OCI-M1 (cell line): ENCODE data around the gene RAB11FIP4.

Source experiments
- DNase-seq: peaks from one replicate; lab custom pipeline; 2025; lab: John Stamatoyannopoulos, UW

Gene RAB11FIP4

GRCh38 chr17:31497994-31498826 lies 106.7 kb downstream of the RAB11FIP4 start:
- DNase-seq = peak; percentile 26

DNA sequence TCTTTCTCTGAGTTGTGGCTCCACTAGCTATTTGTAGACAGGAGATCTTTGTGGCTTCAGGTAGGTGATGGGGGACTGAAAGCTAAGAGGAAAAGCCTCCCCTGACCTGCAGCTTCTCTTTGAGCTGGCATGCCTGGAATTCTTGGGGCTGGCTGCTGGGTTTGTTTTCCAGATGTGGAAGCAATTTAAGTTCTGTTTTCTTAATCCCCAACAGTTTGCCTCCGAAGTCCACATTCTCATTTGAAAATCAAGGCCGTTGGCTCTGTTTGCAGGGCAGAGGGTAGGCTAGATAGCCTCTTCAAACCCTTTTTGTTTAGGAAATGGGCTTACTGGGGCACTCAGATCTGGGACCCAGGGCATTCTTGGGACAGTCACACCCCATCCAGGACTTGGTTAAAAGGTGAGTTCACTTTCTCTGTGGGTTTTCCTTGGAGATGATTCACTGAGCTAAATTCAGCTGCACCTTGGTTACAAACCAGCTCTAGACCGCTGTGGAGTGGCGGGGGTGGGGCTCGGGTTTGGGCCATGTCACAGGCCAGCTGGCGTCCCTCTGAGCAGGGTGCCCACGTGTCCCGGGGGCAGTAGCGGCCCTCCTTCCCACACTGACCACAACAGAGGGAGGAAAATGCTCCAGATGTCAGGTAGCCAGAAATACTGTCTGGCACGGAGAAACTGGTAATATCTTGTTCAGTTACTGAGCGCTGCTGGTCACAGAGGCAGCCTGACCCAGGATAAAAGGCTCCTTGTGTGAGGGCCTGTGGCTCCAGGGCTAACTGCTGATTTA lies 108.5 kb downstream of the RAB11FIP4 start:
- DNase-seq = peak; percentile 70

- no peak for DNase-seq
These were observed 115.0 kb downstream of the RAB11FIP4 start for GRCh38 chr17:31506517-31506916.

- peak; percentile 67 for DNase-seq
These were observed 117.0 kb downstream of the RAB11FIP4 start for GRCh38 chr17:31508288-31509094.

GRCh38 chr17:31509095-31509804 lies 117.8 kb downstream of the RAB11FIP4 start:
- DNase-seq = no peak

- DNase-seq = no peak
These were observed 118.3 kb downstream of the RAB11FIP4 start for GRCh38 chr17:31509805-31510177.

GRCh38 chr17:31510308-31511194 lies 119.1 kb downstream of the RAB11FIP4 start:
- DNase-seq = no peak

DNA sequence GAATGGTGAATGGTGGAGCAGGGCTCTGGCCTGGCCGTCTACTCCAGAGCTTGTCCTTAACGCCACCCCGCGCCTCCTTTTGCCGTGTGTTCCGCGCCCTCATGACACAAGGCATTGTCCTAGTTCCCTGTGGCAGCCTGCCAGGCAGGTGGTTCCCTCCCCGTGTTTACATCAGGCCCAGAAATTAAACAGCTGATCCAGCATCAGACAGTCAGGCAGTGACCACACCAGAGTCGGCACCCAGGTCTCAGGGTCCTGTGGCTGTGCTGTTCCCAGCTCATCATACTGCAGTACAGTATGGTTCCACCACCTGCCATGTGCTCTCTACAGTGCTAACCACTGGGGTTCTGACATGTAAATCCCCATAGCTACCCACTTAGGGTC lies 119.7 kb downstream of the RAB11FIP4 start:
- DNase-seq = no peak

GRCh38 chr17:31511580-31511979 lies 120.1 kb downstream of the RAB11FIP4 start:
- DNase-seq = no peak

DNA sequence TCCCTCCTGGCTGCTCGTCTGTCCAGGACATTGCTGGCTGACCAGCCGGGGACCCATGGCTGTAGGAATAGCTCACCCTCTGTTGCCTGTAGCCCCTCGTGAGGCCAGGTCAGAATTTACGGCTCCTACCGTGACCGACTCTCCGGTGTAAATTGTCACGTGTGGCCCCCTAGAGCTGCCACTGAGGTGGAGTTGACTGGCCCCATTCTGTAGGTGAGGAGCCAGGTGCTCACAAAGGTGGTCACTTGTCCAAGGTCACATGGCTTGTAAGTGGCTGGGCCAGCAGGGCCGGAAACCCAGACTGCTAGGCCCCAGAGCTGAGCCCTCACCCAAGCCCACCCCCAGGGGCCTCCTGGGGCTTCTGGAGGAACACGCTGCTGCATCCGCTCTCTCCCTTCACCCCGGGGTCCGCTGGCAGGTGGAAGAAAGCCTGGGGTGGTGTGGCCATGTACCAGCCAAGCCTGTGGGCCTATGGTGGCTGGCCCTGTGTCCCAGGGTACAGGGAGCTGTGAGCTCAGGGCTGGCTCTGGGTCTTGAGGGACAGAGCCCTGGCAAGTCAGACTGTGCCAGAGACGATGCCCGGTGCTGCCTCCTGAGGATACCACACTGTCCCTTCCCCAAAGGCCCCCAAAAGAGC lies 120.7 kb downstream of the RAB11FIP4 start:
- no peak for DNase-seq

GRCh38 chr17:31512796-31513195 lies 121.3 kb downstream of the RAB11FIP4 start:
- DNase-seq = no peak

- no peak for DNase-seq
These were observed 122.4 kb downstream of the RAB11FIP4 start for GRCh38 chr17:31513731-31514427.

GRCh38 chr17:31515267-31515666 lies 123.8 kb downstream of the RAB11FIP4 start:
- no peak for DNase-seq

GRCh38 chr17:31517524-31517923 lies 126.0 kb downstream of the RAB11FIP4 start:
- peak; percentile 7 for DNase-seq

DNA sequence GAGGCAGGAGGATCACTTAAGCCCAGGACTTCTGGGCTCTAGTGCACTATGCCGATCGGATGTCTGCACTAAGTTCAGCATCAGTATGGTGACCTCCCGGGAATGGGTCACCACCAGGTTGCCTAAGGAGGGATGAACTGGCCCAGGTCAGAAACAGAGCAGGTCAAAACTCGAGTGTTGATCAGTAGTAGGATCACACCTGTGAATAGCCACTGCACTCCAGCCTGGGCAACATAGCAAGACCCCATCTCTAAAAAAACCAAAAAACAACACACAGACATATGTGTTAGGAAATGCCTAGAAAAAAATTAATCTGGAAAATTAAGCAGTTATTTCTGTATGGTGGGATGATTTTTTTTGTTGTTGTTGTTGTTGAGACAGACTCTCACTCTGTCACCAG lies 127.0 kb downstream of the RAB11FIP4 start:
- DNase-seq = no peak

- DNase-seq = no peak
These were observed 130.3 kb downstream of the RAB11FIP4 start for GRCh38 chr17:31521632-31522283.

GRCh38 chr17:31522284-31522931 lies 130.9 kb downstream of the RAB11FIP4 start:
- DNase-seq = no peak

DNA sequence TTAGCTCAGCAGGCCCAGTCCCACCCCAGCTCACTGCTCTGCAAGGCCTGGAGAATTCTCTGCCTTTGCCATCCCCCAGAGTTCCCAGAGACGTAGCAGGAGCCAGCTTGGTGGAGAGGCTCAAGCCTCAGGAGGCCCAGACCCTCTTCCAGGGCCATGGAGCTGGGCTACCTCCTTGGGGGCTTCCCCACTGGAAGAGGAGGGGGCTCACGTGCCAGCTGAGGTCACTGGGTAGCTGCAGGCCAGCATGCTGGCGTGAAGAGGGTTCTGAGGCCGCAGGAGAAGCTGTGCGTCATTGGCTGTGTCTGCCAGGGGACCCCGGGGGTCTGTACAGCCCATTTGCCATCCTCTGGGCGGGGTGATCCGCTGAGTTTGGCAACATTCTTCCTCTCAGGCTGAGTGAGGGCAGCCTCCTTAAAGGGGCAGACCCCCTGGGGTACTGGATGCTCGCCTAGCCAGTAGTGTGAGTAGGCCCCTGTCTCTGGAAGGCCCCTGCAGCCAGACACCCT lies 131.6 kb downstream of the RAB11FIP4 start:
- DNase-seq = no peak
